NCI-H2171 treated with DMSO at 0.1 percent for 48 hours (cell line): Measurements from ENCODE around the gene XPO6.

ENCODE experiments used
- DNase-seq: peaks from one replicate; lab custom pipeline; 2025; lab: John Stamatoyannopoulos, UW

The XPO6 gene

DNA sequence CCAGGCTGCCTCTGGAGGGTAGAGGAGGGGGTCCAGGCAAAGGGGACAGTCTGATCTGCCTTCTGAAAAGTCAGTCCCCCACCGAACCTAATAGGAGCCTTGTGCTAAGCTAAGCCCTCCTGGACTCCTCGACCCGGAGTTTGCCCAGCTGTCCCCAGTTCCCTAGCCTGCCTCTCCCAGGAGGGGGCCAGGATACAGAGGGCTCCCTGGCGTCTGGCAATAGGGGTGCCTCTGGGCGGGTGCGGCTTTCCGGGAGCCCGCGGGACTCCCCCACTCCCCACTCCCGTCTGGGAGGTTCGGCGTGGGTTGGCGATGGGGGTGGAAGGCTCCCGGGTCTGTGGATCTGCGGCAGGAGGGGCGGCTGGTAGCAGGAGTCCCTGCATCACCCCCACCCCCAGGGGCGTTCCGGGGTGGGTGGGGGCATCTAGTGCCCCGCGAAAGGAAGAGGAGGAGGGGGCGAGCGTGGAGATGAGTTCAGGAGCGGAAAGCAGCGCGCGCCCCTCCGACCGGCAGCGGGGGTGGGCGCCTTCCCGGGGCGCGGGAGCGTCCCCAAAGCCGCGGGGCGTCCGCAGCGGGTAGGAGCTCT is 149.4 kb downstream of the XPO6 start:
- no peak for DNase-seq

DNA sequence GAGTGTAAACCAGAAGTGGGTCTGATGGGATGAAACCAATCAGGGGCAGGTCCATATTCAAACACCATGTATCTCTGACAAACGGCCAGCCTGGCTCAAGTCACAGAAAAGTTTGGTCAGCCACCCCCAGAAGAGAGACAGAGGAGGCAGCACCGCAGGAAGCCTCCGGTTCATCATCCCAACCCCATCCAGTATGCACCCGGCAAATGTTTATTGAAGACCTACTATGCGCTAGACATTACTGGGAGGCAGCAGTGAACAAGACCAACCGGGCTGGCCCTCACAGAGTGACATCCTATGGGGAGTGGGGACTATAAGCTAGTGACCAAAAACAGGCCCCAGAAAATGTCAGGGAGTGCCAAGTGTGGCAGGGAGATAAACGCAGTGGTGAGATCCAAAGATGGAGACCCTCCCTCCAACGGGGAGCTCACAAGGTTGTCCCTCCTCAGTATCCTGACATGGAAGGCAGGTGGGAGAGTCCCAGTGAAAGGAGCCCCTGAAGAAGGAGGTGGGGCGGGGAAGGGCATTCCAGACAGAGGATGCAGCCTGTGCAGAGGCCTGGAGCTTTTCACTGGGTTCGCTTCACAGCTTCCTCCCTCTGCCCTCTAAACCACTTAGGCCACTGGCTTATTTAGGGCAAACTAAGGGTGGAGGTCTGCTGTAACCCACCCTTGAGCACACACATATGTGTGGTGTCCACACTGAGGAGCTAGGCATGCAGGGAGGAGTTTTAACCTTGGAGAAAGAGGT is 150.2 kb downstream of the XPO6 start:
- no peak for DNase-seq

DNA sequence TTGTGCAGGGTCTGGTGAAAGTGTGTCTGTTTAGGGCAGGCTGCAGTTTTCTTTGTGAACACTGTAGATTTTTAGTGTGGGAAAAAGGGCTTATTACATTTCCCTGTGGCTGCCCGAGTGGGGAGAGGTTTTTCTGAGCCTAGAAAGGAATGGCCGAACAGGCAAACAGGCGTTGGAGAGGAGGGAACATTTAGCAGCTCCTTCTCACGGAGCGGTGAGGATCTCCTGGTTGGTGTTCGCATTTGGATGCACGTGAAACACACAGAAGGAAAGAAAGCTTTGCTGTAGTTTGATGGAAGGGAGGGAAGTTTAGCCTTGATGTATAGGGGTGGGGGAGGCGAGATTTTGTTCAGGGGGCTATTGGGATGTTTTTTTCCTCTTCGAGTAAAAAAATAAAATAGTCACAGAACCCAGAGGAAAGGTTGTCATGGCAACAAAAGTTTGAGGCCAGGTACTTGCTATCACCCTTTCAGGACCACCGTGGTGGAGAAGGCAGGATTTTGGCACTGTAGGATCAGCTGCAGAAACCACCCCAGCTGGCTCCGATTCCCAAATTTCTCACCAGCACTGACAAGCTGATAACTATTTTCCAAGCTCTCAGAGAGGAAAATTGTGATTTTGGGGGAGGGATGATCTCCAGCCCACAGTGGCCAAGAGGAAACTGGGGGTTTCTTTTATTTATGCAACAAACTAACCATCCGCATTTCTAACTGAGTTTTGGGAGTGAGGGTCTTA is 151.8 kb downstream of the XPO6 start:
- DNase-seq = no peak

DNA sequence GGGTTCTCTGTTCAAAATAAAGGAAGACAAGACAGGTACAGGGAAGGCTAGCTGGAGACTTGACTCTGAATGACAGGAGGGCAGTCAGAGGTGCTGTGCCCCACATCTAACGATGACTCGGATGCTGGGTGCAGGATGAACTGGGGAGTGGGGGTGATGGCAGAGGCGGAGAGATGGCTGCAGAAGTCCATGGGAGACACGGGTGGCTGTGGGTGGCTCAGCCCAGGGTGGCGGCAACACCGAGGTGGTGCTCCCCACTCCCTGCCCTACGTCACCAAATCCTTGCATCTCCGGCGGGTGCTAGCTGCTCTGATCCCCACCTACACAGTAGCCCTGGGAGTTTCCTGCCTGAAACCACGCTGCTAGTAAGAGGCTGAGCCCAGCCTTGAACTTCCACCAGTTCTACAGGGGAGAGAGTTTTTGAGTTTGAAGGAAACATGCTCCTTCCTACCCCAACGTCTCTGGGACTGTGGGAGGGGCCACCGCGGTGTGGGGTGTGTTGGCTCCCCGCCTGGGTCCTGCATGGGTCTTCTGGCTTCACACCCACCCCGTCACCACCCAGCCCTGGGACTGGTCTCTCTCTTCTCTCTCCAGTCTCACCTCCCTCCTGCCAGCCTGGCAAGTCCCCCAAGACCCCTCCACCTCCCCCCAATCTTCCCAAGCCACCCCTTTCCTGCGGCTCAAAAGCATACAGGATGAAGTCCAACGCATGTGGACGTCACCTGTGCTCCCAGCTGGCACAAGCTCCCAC is 152.8 kb downstream of the XPO6 start:
- no peak for DNase-seq

DNA sequence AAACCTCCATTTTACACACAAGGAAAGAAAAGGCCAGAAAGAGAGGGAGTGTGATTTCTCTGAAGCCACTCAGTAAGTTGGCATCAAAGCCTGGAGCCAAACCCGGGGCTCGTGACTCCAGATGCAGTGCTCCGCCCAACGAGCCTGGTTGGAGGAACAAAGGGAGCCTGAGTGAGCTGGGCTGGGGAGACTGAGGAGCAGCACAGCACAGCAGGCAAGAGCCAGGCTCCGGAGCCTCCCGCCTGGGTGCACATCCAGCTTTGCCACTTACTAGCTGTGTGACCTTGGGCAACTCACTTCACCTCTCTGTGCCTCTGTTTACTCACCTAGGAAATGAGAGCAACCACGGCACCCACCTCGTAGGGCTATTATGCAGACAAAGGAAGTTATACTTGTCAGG is 153.8 kb downstream of the XPO6 start:
- DNase-seq = no peak

DNA sequence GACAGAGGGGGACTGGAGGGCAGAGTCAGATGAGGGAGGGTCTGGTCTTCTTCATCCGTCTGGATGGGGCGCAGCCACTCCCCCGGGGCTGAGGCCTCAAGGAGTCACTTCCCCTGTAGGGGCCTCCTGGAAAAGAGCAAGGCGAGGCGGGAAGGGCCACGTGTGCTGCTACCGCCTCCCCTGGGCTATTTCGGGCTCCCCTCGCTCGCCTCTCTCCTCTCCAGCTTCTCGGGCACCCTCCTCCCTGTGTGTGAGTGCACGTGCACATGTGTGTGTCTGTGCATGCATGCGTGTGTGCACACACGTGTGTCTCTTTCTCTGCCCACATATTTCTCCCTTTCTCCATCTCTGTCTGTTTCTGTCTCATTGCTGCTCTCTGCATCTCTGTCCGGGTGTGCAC is 158.3 kb downstream of the XPO6 start:
- DNase-seq = no peak

DNA sequence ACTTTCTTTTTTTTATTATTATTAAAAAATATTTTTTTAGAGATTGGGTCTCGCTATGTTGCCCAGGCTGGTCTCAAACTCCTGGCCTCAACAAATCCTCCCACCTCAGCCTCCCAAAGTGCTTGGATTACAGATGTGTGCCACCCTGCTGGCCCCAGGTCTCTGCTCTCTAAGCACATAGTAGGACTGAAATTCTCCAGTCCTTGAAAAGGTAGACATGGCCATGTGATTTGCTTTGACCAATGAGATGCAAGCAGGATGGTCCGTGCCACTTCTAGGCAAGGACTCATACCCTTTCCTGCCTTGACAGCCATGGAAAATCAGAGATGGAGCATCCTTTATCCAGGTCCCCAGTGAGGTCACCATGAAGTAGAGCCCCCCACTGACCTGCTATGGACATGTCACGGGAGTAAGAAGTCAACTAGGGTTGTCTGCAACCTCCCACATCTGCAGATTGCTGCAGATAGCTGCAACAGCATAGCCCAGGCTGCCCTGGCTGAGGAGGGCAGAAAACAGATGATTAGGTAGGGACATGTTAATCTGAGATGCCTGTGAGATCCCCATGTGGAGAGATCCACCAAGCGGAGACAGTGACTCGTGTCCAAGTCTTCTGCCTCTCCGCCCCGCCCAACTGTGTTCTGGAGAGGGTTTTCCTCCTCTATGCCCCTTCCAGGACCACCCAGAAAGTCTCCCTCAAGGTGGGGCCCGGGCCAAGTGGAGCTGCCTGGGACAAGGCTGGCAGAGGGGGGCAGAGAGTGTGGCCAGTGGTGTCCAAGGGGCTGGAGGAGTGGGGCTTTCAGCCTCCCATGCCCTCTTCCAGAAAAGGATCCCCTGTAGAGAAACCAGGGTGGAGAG is 159.3 kb downstream of the XPO6 start:
- DNase-seq = no peak

DNA sequence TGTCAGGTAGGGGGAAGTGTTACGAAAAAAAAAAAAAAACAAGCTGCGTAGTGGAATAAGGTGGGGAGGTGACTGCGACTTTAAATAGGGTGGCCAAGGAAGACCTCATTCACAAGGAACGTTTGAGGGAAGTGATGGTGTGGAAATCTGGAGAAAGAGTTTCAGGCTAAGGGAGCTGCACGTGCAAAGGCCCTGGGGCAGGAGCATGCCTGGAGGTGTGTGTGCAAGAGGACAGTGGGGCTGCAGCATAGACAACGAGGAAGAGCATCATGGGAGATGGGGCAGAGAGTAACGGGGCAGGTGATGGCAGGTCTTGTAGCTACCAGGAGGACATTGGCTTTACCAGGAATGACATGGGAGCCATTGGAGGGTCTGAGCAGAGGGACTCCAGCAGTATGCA is 160.3 kb downstream of the XPO6 start:
- no peak for DNase-seq
